Measurements from ENCODE around the gene ACOT11.

Gene ACOT11

DNA sequence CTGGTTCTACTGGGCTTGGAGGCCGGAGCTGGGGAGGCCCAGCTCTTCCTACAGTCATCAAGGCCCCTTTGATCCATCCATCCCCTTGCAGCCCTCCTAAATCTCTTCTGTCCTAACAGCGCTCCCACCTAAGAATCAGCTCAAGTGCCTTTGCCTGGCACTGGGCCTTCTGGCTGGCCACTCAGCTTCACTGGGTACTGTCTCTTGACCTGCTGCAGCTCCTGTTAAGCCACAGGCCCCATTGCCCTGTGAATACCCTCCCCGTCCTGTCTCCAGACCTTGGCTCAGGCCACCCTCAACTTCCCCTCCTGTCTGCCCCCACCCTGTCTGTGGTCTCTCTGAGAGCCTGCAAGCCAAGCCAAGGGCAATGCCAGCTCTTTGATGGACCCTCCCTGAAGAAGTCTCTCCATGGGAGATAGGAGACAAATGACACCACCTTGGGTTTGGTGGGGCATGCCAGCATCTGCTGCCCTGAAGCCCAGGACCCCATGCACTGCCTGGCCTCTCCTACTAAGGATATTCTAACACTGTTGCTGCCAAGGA, 48.0 kb downstream of the ACOT11 start:
- no peaks in the 10 kb centered on the region for H3K9me3 Mint-ChIP-seq
- H3K27ac Mint-ChIP-seq = no peak overlapping the region
- no peak for ATAC-seq (replicated peaks)
- DNase-seq = no peak
- no peaks in the 10 kb centered on the region for H3K36me3 Mint-ChIP-seq (ENCODE audit: insufficient read depth)
- no peak overlapping the region for H3K4me3 Mint-ChIP-seq
- no peaks in the 10 kb centered on the region for H3K27me3 Mint-ChIP-seq
- H3K4me1 Mint-ChIP-seq (ENCODE audit: low read depth in 2 of 2) = no peaks in the 10 kb centered on the region

DNA sequence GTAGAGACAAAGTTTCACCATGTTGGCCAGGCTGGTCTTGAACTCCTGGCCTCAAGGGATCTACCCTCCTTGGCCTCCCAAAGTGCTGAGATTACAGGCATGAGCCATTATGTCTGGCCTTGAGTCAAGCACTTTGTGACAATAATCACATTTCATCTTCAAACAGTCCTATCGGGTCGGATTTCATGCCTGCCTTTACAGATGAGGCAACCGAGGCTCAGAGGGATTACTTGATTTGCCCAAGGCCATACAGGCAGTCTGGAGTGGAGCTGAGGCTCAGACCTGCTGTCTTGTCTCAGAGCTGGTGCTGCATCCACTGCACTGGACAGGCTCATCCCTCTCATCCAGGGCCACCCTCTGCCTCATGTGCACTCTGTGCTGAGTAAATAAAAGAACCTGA, 48.7 kb downstream of the ACOT11 start:
- Mint-ChIP-seq H3K4me1 (ENCODE audit: low read depth in 2 of 2) (no peaks in the 10 kb centered on the region), H3K27ac (no peak overlapping the region), H3K9me3 (no peaks in the 10 kb centered on the region), H3K27me3 (no peaks in the 10 kb centered on the region), H3K4me3 (no peak overlapping the region), H3K36me3 (ENCODE audit: insufficient read depth) (no peaks in the 10 kb centered on the region)
- DNase-seq (no peak), ATAC-seq (replicated peaks) (no peak)

DNA sequence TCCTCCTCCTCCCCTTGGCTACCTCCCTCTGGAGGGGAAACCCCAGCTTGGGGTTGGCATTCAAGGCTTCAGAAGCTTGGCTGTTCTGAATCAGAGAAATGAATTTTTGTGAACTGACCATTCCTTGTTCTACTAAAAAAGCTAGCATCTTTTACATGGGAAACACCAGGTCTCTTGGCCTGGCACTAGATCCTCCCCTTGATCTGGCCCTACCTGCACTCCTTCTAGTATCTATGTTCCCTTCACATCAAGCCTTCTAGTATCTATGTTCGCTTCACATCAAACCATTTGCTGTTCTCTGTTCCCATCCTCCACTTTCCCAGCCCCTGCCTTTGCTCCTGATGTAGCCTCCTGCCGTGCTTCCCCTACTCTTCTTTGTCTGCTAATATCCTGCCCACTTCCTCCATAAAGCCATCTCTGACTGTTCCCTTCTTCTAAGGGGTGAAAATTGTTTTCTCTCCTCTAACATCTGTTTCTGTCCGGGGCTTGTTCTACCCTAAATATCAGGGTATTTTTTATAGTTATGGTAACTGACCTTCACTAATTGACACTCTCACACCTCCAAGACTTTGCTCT, 49.5 kb downstream of the ACOT11 start:
- Mint-ChIP-seq H3K36me3 (ENCODE audit: insufficient read depth) (no peaks in the 10 kb centered on the region), H3K4me3 (no peak overlapping the region), H3K27me3 (no peaks in the 10 kb centered on the region), H3K27ac (no peak overlapping the region), H3K4me1 (ENCODE audit: low read depth in 2 of 2) (no peaks in the 10 kb centered on the region), H3K9me3 (no peaks in the 10 kb centered on the region)
- DNase-seq (no peak), ATAC-seq (replicated peaks) (no peak)

DNA sequence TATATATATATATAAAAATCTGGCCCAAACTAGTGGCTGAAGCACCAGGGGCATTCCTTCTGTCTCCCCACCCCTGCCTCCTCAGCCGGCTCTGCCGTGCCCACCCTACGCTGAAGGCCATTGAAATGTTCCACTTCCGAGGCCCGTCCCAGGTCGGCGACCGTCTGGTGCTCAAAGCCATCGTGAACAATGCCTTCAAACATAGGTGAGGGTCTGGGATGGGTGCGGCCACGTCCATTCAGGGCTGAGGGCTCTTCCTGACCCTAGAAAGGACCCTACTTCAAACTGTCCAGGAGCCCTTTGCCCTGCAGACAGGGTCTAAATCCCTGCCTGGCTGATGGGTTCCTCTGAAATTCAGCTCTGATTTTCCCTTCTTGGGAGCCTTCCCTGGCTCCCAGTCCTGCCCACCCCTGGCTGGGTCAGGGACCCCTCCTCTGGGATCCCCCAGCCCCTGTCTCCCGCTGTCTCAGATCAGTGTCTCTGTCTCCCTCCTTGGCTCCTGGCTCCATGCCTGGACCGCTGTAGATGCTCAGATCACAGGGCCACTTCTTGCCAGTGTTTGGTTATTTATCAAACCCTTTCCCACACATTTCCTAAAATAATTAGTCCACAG, 51.3 kb downstream of the ACOT11 start:
- H3K4me3 Mint-ChIP-seq = no peak overlapping the region
- H3K27me3 Mint-ChIP-seq = no peaks in the 10 kb centered on the region
- no peak overlapping the region for H3K27ac Mint-ChIP-seq
- H3K9me3 Mint-ChIP-seq = no peaks in the 10 kb centered on the region
- ATAC-seq (replicated peaks) (no peak), DNase-seq (no peak)
- H3K4me1 Mint-ChIP-seq (ENCODE audit: low read depth in 2 of 2) = peaks cover 1 to 2% of the 10 kb centered on the region in 2 donors
- H3K36me3 Mint-ChIP-seq (ENCODE audit: insufficient read depth) = no peaks in the 10 kb centered on the region

DNA sequence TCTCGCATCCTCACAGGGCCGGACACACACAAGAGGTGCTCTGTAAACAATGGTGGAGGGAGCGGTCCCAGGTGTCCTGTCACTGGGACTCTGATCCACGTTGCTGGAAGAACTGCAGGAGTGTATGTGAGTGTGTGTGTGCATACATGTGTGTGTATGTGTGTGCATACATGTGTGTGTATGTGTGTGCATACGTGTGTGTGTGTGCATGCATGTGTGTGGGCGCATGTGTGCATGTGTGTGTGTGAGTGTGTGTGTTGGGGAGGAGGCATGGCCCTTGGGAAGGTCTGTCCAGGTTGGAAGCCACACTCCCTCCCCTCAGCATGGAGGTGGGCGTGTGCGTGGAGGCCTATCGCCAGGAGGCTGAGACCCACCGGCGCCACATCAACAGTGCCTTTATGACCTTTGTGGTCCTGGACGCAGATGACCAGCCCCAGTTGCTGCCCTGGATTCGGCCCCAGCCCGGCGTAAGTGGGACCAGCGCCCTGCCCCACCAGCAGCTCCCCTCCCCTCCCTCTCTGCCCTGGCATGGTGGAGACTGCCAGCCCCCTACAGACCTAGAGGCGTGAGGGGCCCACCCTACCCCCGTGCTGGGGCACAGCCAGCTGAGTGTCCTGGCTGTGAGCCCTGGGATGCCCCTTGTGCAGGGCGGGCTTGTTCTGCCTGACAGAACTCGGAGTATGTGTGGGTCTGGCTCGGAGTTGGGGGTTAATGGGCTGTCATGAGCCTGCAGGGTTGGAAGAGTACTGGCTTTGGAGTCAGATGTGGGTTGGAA, 53.1 kb downstream of the ACOT11 start:
- Mint-ChIP-seq H3K4me1 (ENCODE audit: low read depth in 2 of 2) (peaks cover 9 to 12% of the 10 kb centered on the region in 2 donors), H3K4me3 (no peak overlapping the region), H3K27ac (no peak overlapping the region), H3K9me3 (no peaks in the 10 kb centered on the region), H3K27me3 (no peaks in the 10 kb centered on the region), H3K36me3 (ENCODE audit: insufficient read depth) (no peaks in the 10 kb centered on the region)
- ATAC-seq (replicated peaks) = no peak
- no peak for DNase-seq

DNA sequence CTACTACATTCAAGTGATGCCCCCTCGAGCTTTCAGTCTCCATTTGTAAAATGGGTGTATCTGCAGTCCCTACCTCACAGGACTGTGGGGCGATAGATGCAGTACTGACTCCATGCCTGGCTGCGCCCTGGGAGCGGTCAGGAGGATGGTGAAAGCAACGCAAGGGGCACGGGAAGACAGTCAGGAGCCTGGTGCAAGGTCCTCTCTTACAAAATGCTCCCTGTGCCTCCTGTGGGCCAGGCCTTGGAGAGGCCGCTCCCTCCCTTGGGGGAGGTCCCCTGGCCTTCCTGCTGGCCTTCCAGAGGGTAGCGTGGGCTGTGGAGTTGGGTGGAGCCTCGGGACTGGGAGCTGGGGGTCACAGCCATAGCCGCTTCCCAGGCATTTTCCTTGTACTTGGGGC, 53.7 kb downstream of the ACOT11 start:
- H3K9me3 Mint-ChIP-seq = no peaks in the 10 kb centered on the region
- no peaks in the 10 kb centered on the region for H3K36me3 Mint-ChIP-seq (ENCODE audit: insufficient read depth)
- DNase-seq (no peak), ATAC-seq (replicated peaks) (no peak)
- H3K27me3 Mint-ChIP-seq = no peaks in the 10 kb centered on the region
- H3K4me3 Mint-ChIP-seq = no peak overlapping the region
- H3K27ac Mint-ChIP-seq = no peak overlapping the region
- peaks cover 9 to 12% of the 10 kb centered on the region in 2 donors for H3K4me1 Mint-ChIP-seq (ENCODE audit: low read depth in 2 of 2)

DNA sequence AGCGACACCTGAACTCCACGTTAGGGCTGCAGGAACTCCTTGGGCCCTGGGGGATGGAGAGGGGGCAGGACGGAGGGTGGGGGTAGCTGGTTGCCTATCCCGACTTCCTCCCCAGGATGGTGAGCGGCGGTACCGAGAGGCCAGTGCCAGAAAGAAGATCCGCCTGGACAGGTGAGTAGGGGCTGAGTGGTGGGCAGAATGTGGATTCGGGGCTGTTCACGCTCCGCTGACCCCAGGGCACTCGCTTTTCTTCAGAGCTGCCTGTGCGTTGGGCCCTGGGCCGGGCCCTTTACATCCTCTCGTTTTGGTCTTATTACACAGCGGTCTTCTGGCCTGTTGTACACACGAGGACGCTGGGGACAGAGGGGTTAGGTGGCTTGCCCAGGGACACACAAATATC, 54.5 kb downstream of the ACOT11 start:
- no peak for ATAC-seq (replicated peaks)
- no peak overlapping the region for H3K4me3 Mint-ChIP-seq
- no peaks in the 10 kb centered on the region for H3K36me3 Mint-ChIP-seq (ENCODE audit: insufficient read depth)
- no peak for DNase-seq
- H3K27me3 Mint-ChIP-seq = no peaks in the 10 kb centered on the region
- no peak overlapping the region for H3K27ac Mint-ChIP-seq
- H3K4me1 Mint-ChIP-seq (ENCODE audit: low read depth in 2 of 2) = peaks cover 9 to 12% of the 10 kb centered on the region in 2 donors
- H3K9me3 Mint-ChIP-seq = no peaks in the 10 kb centered on the region

DNA sequence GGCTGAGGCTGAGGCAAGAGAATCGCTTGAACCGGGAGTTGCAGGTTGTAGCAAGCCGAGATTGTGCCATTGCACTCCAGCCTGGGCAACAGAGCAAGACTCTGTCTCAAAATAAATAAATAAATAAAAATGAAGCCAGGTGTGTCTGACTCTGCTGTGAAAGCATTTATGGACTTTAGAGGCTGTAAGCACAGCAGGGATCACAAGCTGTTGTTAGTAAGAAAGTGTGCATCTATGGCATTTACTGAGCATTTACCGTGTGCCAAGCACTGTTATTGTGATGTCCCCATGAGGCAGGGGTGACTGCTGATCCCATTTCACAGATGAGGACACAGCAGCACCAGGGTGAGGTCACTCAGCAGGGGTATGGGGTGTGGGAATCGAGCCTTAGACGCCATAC, 55.2 kb downstream of the ACOT11 start:
- Mint-ChIP-seq H3K27ac (no peak overlapping the region), H3K36me3 (ENCODE audit: insufficient read depth) (no peaks in the 10 kb centered on the region), H3K4me1 (ENCODE audit: low read depth in 2 of 2) (peaks cover 9 to 12% of the 10 kb centered on the region in 2 donors), H3K27me3 (no peaks in the 10 kb centered on the region), H3K4me3 (no peak overlapping the region), H3K9me3 (no peaks in the 10 kb centered on the region)
- ATAC-seq (replicated peaks) = no peak
- DNase-seq = no peak

DNA sequence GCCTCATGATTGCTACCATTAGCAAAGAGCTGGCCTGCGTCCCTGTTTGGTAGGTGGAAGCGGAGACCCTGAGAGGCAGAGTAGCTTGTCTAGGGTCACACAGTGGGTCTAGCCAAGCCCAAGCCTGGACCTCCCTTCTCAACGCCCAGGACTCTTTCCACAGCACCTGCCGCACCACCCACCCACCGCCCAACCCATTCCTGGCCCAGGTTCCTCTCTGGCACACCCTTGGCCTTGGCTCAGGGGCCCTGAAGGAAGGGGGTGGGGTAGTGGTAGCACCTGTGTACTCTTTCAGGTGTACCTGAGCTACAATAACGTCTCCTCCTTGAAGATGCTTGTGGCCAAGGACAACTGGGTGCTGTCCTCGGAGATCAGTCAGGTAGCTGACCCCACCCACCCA, 56.0 kb downstream of the ACOT11 start:
- no peak overlapping the region for H3K4me3 Mint-ChIP-seq
- DNase-seq (no peak), ATAC-seq (replicated peaks) (no peak)
- peak overlapping the region; percentile 78 to 84 for H3K27ac Mint-ChIP-seq
- peaks cover 9 to 12% of the 10 kb centered on the region in 2 donors for H3K4me1 Mint-ChIP-seq (ENCODE audit: low read depth in 2 of 2)
- H3K9me3 Mint-ChIP-seq = no peaks in the 10 kb centered on the region
- H3K27me3 Mint-ChIP-seq = no peaks in the 10 kb centered on the region
- H3K36me3 Mint-ChIP-seq (ENCODE audit: insufficient read depth) = no peaks in the 10 kb centered on the region

DNA sequence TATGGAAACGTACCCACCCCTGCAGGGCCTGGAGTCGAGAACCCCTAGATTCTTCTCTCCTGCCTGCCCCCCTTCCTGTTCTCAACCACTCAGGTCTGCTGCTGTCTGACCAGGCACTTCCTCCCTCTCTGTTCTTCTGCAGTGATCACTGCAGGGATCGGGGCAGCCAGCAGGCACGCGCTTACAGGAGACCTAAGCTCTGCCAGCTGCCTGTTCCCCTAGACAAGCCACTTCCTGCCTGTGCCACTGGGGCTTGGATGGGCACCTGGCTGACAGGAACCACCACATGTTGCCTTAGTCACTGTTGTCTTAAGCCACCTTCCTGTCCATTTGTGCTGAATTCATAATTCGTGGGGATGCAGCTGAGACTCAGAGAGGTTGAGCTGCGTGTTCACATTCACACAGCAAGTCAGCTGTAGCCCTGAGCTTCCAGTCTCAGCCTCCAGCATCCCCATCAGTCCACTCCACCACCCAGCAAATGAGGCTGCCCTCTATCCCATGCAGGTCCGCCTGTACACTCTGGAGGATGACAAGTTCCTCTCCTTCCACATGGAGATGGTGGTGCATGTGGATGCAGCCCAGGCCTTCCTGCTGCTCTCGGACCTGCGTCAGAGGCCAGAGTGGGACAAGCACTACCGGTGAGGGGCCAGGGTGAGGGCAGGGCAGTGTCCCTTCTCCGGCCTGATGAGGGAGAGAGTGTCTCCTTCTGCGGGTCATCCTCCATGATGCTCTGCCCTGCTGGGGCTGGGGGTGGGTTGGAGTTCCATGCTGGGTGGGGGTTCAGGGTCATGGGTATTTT, 56.7 kb downstream of the ACOT11 start:
- Mint-ChIP-seq H3K9me3 (no peaks in the 10 kb centered on the region), H3K4me1 (ENCODE audit: low read depth in 2 of 2) (peaks cover 9 to 12% of the 10 kb centered on the region in 2 donors), H3K36me3 (ENCODE audit: insufficient read depth) (no peaks in the 10 kb centered on the region), H3K4me3 (no peak overlapping the region), H3K27me3 (no peaks in the 10 kb centered on the region), H3K27ac (peak overlapping the region; percentile 78 to 84)
- DNase-seq = peak in 2 of 3 experiments; percentile 3 to 5
- ATAC-seq (replicated peaks) = peak; percentile 65

DNA sequence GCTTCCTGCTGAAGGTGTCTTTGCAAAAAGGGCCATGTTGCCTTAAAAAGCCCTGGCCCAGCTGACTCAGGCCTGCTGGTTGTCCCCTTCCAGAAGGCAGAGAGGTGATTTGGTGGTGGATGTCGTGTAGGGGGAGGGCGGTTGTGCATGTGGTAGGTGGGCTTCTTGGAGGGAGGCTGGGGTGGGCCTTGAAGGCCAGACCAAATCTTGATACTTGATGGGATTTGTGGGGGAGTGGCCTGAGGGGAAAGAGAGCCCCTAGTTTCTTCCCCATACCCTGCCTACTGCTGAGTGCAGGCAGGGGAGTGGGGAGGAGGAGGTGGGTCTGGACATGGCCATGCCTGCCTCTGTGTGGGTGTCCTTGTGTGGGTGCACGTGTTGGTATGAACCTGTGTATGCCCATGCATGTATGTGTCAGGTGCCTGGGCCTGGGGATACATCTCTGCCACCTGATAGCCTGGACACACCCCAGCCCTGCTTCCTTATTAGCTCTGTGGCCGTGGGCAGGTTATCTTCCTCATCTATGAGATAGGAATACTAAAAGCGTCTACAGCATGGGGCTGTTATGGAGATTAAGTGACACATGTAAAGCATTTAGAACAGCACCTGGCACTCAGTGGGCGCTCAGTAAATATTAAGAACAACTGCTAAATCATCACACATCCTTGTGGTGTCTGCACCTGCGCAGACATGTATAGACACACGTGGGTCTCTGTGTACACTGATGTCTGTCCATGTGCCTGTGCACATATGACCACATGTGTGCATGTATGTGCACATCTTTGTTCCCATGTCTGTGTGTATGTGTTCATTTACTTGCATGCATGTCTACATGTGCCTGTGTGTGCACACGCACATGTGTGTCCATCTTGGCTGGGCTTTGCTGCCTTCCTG, 58.3 kb downstream of the ACOT11 start:
- Mint-ChIP-seq H3K4me3 (no peak overlapping the region), H3K27me3 (peaks cover 0 to 11% of the 10 kb centered on the region in 2 donors), H3K9me3 (no peaks in the 10 kb centered on the region), H3K27ac (peak overlapping the region in 1 of 2 donors; percentile 50), H3K36me3 (ENCODE audit: insufficient read depth) (no peaks in the 10 kb centered on the region), H3K4me1 (ENCODE audit: low read depth in 2 of 2) (peaks cover 9 to 12% of the 10 kb centered on the region in 2 donors)
- no peak for ATAC-seq (replicated peaks)
- DNase-seq = no peak

DNA sequence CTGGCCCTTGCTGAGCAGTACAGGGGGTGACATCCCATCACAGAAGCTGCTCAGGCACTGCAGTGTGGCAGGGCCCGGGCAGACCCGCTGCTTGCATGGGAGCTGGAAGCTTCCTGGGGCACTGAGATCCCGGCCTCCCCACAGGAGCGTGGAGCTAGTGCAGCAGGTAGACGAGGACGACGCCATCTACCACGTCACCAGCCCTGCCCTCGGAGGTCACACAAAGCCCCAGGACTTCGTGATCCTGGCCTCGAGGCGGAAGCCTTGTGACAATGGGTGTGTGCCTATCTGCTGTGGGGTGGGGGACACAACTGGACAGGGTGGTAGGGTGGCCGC, 58.9 kb downstream of the ACOT11 start:
- Mint-ChIP-seq H3K27me3 (peaks cover 0 to 15% of the 10 kb centered on the region in 2 donors), H3K4me3 (no peak overlapping the region), H3K27ac (no peak overlapping the region), H3K4me1 (ENCODE audit: low read depth in 2 of 2) (peaks cover 9 to 12% of the 10 kb centered on the region in 2 donors), H3K9me3 (no peaks in the 10 kb centered on the region), H3K36me3 (ENCODE audit: insufficient read depth) (no peaks in the 10 kb centered on the region)
- no peak for DNase-seq
- ATAC-seq (replicated peaks) = no peak

Measured in effector memory CD8-positive, alpha-beta T cell (primary cell).